ENCODE data around the gene PHYHIPL. TPM values are rescaled to one million over a fixed set of nuclear protein-coding genes. Genes with fewer than 3 reads are reported as not detected.

PHYHIPL gene
- total RNA-seq, 1 experiment from 2014 or later: not detected

- ATAC-seq: no peak
- Histone ChIP-seq H4K20me1 (ENCODE audit: low read length) (no peaks in the 10 kb centered on the region), H3K27me3 (ENCODE audit: low read length) (peaks cover 41% of the 10 kb centered on the region), H3K27ac (ENCODE audit: low read length) (no peak overlapping the region), H3K9me3 (ENCODE audit: low read length) (no peaks in the 10 kb centered on the region), H3K4me1 (ENCODE audit: insufficient read depth, low read length) (no peaks in the 10 kb centered on the region), H3K9me2 (replicated peaks; ENCODE audit: low read length) (no peaks in the 10 kb centered on the region), H3K4me3 (ENCODE audit: low read length) (no peak overlapping the region), H3K9ac (ENCODE audit: low read length) (no peak overlapping the region), H3K4me2 (ENCODE audit: low read length) (no peak overlapping the region), H3K79me2 (ENCODE audit: low read length) (no peaks in the 10 kb centered on the region), H2AFZ (ENCODE audit: low read length) (no peak overlapping the region), H3F3A (ENCODE audit: low read length, unreplicated experiment) (no peaks in the 10 kb centered on the region), H3K36me3 (ENCODE audit: low read depth, low read length) (no peaks in the 10 kb centered on the region)
- TF ChIP-seq, protein P1, sequence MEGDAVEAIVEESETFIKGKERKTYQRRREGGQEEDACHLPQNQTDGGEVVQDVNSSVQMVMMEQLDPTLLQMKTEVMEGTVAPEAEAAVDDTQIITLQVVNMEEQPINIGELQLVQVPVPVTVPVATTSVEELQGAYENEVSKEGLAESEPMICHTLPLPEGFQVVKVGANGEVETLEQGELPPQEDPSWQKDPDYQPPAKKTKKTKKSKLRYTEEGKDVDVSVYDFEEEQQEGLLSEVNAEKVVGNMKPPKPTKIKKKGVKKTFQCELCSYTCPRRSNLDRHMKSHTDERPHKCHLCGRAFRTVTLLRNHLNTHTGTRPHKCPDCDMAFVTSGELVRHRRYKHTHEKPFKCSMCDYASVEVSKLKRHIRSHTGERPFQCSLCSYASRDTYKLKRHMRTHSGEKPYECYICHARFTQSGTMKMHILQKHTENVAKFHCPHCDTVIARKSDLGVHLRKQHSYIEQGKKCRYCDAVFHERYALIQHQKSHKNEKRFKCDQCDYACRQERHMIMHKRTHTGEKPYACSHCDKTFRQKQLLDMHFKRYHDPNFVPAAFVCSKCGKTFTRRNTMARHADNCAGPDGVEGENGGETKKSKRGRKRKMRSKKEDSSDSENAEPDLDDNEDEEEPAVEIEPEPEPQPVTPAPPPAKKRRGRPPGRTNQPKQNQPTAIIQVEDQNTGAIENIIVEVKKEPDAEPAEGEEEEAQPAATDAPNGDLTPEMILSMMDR (conservative IDR thresholded peaks at IDR 0.05; ENCODE audit: low read depth, low read length): no peak
- TF ChIP-seq EZH2 (IDR thresholded peaks at IDR 0.05; ENCODE audit: low read length, unreplicated experiment): no peak
- TF ChIP-seq EZH2phosphoT487 (IDR thresholded peaks at IDR 0.05; ENCODE audit: borderline replicate concordance, low read length): no peak
- intact Hi-C loops (cut with micrococcal nuclease): no loop called here
- ChIA-PET CTCF (interaction anchor here (0.5 kb wide), 1 partner anchor 25 kb away, joined by 6 read pairs; no protein-coding TSS in a partner anchor), POLR2A (ENCODE audit: unreplicated experiment) (no interaction called here)
- no peak for DNase-seq
- no TSS peak for BruUV-seq (replicated peaks)
Observed at GRCh38 chr10:59190332-59190731, 13.9 kb downstream of the PHYHIPL start.

GRCh38 chr10:59206204-59206720 is 29.8 kb downstream of the PHYHIPL start:
- Histone ChIP-seq H3K4me2 (ENCODE audit: low read length) (no peak overlapping the region), H3K36me3 (ENCODE audit: low read depth, low read length) (no peaks in the 10 kb centered on the region), H3K9me2 (replicated peaks; ENCODE audit: low read length) (no peaks in the 10 kb centered on the region), H3K4me3 (ENCODE audit: low read length) (no peak overlapping the region), H3K27ac (ENCODE audit: low read length) (no peak overlapping the region), H4K20me1 (ENCODE audit: low read length) (no peaks in the 10 kb centered on the region), H2AFZ (ENCODE audit: low read length) (no peak overlapping the region), H3K9ac (ENCODE audit: low read length) (no peak overlapping the region), H3K27me3 (ENCODE audit: low read length) (0 out of 2 replicates have a peak, but pooled peaks cover 8% of the 10 kb centered on the region), H3F3A (ENCODE audit: low read length, unreplicated experiment) (no peaks in the 10 kb centered on the region), H3K79me2 (ENCODE audit: low read length) (no peaks in the 10 kb centered on the region), H3K9me3 (ENCODE audit: low read length) (no peaks in the 10 kb centered on the region), H3K4me1 (ENCODE audit: insufficient read depth, low read length) (no peaks in the 10 kb centered on the region)
- CTCF ChIA-PET: no interaction called here
- intact Hi-C loops (cut with micrococcal nuclease): no loop called here
- no peak for TF ChIP-seq EZH2phosphoT487 (IDR thresholded peaks at IDR 0.05; ENCODE audit: borderline replicate concordance, low read length)
- no TSS peak for BruUV-seq (replicated peaks)
- POLR2A ChIA-PET (ENCODE audit: unreplicated experiment): no interaction called here
- ATAC-seq (no peak), DNase-seq (peak; percentile 26)

DNA sequence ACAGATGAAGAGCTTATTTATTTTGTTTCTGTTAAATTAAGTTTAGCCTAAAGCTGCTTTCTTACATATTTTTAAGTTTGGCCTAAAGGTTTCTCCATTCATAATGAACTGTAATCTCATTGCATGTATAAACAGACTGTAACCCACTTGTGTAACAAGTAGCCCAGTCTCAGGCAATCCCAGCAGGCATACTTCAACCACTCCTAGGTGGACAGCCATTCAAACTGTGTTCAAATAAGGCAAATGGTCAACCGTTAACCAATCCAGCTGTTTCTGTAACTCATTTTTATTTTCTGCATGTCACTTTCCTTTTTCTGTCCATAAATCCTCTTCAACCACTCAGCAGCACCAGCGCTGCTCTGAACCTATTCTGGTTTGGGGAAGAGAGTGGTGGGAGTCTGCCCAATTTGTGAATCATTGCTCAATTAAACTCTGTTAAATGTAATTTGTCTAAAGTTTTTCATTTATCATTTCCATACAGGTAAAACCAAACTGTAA is 35.9 kb downstream of the PHYHIPL start:
- Histone ChIP-seq H3K79me2 (ENCODE audit: low read length) (no peaks in the 10 kb centered on the region), H3K4me2 (ENCODE audit: low read length) (no peak overlapping the region), H4K20me1 (ENCODE audit: low read length) (no peaks in the 10 kb centered on the region), H3K27ac (ENCODE audit: low read length) (no peak overlapping the region), H2AFZ (ENCODE audit: low read length) (no peak overlapping the region), H3K27me3 (ENCODE audit: low read length) (peaks cover 42% of the 10 kb centered on the region), H3K4me3 (ENCODE audit: low read length) (no peak overlapping the region), H3K4me1 (ENCODE audit: insufficient read depth, low read length) (no peaks in the 10 kb centered on the region), H3K9me3 (ENCODE audit: low read length) (no peaks in the 10 kb centered on the region), H3K36me3 (ENCODE audit: low read depth, low read length) (no peaks in the 10 kb centered on the region), H3K9me2 (replicated peaks; ENCODE audit: low read length) (no peaks in the 10 kb centered on the region), H3K9ac (ENCODE audit: low read length) (no peak overlapping the region), H3F3A (ENCODE audit: low read length, unreplicated experiment) (no peaks in the 10 kb centered on the region)
- DNase-seq (no peak), ATAC-seq (no peak)
- ChIA-PET POLR2A (ENCODE audit: unreplicated experiment) (no interaction called here), CTCF (no interaction called here)
- no TSS peak for BruUV-seq (replicated peaks)
- no peak for TF ChIP-seq EZH2phosphoT487 (IDR thresholded peaks at IDR 0.05; ENCODE audit: borderline replicate concordance, low read length)
- TF ChIP-seq EZH2 (IDR thresholded peaks at IDR 0.05; ENCODE audit: low read length, unreplicated experiment): no peak
- TF ChIP-seq, protein P1 (conservative IDR thresholded peaks at IDR 0.05; ENCODE audit: low read depth, low read length): no peak
- intact Hi-C loops (cut with micrococcal nuclease): no loop called here

All from PC-3 (cell line).